Calu3 (cell line): ENCODE data around the gene PLA1A. TPM values are rescaled to one million over a fixed set of nuclear protein-coding genes. Genes with fewer than 3 reads are reported as not detected.

Source experiments
- BruUV-seq: library from RNA; stranded (reverse); fragments of 400-500 nt; replicated peaks from 2 replicates; lab custom pipeline; 2021; lab: Mats Ljungman, UMichigan
- CTCF ChIA-PET: fragments of 300-600 bp; sonication (Branson Sonifier 250); formaldehyde crosslinking; loops from one replicate; lab custom pipeline; 2022; ENCODE audit warnings: antibody characterized with exemption; lab: Charles Lee
- DNase-seq: peaks from one replicate; pipeline ENCODE4 v3.0.0; 2022
- H3K27ac Mint-ChIP-seq: one replicate; pipeline ENCODE4 v1.8.0; 2022; ENCODE audit warnings: mixed read lengths; ENCODE audit not compliant: unreplicated experiment
- H3K27me3 Mint-ChIP-seq: one replicate; pipeline ENCODE4 v1.8.0; 2022; ENCODE audit warnings: mixed read lengths; ENCODE audit not compliant: unreplicated experiment
- H3K36me3 Mint-ChIP-seq: one replicate; pipeline ENCODE4 v1.8.0; 2022; ENCODE audit warnings: mild to moderate bottlenecking, moderate library complexity, mixed read lengths; ENCODE audit not compliant: insufficient read depth, unreplicated experiment
- H3K4me1 Mint-ChIP-seq: one replicate; pipeline ENCODE4 v1.8.0; 2022; ENCODE audit warnings: mild to moderate bottlenecking, low read depth, mixed read lengths; ENCODE audit not compliant: unreplicated experiment
- H3K4me3 Mint-ChIP-seq: one replicate; pipeline ENCODE4 v1.8.0; 2022; ENCODE audit warnings: mild to moderate bottlenecking, low read depth, moderate library complexity, mixed read lengths; ENCODE audit not compliant: unreplicated experiment
- H3K9me3 Mint-ChIP-seq: one replicate; pipeline ENCODE4 v1.8.0; 2022; ENCODE audit warnings: low read depth, mixed read lengths; ENCODE audit not compliant: unreplicated experiment
- intact Hi-C: fragments of 100-400 bp; cut with micrococcal nuclease; formaldehyde crosslinking; loops from one replicate; pipeline ENCODE4 v1.10.0; 2022; ENCODE audit not compliant: unreplicated experiment
- total RNA-seq: library from RNA; stranded (reverse); gene quantifications from 2 replicates; pipeline ENCODE4 v1.2.3, GENCODE V29; 2022
- TF ChIP-seq, protein P1 (sequence below): fragments of 200-600 bp; IDR thresholded peaks from one replicate; pipeline ENCODE4 v1.8.0; 2022; ENCODE audit warnings: antibody characterized with exemption; ENCODE audit not compliant: unreplicated experiment

Gene PLA1A
- total RNA-seq, 1 experiment from 2014 or later: 0.99 TPM

DNA sequence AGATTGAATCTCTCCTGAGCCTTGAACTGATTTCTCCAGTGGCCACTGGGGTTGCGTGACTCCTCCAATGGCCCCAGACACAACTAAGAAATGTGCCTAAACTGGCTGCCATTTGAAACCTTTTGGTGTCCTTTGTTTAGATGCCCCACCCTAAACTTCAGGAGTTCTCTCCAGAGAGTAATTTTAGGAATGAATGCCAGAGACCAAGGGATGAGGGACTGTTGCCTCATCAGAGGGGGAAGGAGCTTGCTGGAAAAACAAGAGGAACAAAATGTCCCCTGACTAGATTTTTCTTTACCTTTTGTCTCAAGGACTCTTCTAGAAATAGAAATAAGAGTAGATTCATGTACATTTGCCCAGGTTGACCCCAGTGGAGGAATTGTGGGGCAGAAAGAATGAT is 26.5 kb upstream of the PLA1A start:
- no peak for DNase-seq
- no TSS peak for BruUV-seq
- CTCF ChIA-PET: no interaction called here
- TF ChIP-seq, protein P1, sequence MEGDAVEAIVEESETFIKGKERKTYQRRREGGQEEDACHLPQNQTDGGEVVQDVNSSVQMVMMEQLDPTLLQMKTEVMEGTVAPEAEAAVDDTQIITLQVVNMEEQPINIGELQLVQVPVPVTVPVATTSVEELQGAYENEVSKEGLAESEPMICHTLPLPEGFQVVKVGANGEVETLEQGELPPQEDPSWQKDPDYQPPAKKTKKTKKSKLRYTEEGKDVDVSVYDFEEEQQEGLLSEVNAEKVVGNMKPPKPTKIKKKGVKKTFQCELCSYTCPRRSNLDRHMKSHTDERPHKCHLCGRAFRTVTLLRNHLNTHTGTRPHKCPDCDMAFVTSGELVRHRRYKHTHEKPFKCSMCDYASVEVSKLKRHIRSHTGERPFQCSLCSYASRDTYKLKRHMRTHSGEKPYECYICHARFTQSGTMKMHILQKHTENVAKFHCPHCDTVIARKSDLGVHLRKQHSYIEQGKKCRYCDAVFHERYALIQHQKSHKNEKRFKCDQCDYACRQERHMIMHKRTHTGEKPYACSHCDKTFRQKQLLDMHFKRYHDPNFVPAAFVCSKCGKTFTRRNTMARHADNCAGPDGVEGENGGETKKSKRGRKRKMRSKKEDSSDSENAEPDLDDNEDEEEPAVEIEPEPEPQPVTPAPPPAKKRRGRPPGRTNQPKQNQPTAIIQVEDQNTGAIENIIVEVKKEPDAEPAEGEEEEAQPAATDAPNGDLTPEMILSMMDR: no peak
- no peak overlapping the region for H3K4me3 Mint-ChIP-seq
- H3K4me1 Mint-ChIP-seq: peaks cover 11% of the 10 kb centered on the region
- no peaks in the 10 kb centered on the region for H3K9me3 Mint-ChIP-seq
- H3K36me3 Mint-ChIP-seq: no peaks in the 10 kb centered on the region
- H3K27ac Mint-ChIP-seq: no peak overlapping the region
- intact Hi-C loops: no loop called here
- peaks cover 20% of the 10 kb centered on the region for H3K27me3 Mint-ChIP-seq

DNA sequence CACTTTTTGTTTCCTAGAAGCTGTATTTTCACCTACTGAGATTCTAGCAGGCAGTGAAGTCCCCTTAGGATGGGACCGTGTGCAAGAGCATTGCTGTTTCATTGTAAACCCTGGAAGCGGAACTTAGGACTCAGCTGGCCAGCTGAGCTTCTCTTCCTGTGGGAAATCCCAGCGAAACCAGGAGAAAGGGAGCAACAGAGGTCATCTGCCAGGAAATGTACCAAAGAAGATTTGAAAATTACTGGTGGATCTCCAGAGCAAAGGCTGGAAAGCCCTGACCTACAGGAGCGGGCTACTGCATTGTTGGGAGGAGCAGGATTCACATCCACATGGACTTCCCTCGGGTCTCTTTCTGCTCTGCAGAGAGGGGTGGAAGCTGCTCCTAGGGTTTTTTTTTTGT is 26.0 kb upstream of the PLA1A start:
- Mint-ChIP-seq H3K4me1 (peaks cover 11% of the 10 kb centered on the region), H3K27me3 (peaks cover 17% of the 10 kb centered on the region), H3K36me3 (no peaks in the 10 kb centered on the region), H3K27ac (no peak overlapping the region), H3K9me3 (no peaks in the 10 kb centered on the region), H3K4me3 (no peak overlapping the region)
- TF ChIP-seq, protein P1: no peak
- intact Hi-C loops: no loop called here
- CTCF ChIA-PET: no interaction called here
- BruUV-seq: no TSS peak
- DNase-seq: no peak

DNA sequence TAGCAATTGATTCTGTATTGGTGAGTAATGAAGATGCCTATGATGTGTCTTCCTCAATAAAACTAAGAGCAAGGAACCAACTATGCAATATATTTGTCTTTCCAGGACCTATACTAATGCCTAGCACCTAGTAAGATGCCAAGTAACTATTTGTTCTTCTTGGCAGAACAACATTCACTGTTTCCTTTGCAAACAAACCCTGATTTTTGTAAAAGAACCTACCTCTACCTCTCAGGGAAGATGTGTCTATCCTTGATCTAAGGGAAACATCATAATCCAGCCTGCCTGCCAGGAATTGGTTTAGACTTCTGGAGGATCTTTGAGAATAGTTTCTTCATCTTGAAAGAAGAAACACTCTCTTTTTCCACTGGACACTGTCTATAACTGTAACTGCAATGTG is 22.2 kb upstream of the PLA1A start:
- intact Hi-C loops: no loop called here
- H3K27me3 Mint-ChIP-seq: no peaks in the 10 kb centered on the region
- DNase-seq: no peak
- no peaks in the 10 kb centered on the region for H3K9me3 Mint-ChIP-seq
- H3K4me3 Mint-ChIP-seq: no peak overlapping the region
- TF ChIP-seq, protein P1: no peak
- BruUV-seq: no TSS peak
- H3K4me1 Mint-ChIP-seq: no peaks in the 10 kb centered on the region
- H3K36me3 Mint-ChIP-seq: peaks cover 10% of the 10 kb centered on the region
- no peak overlapping the region for H3K27ac Mint-ChIP-seq
- CTCF ChIA-PET: no interaction called here

DNA sequence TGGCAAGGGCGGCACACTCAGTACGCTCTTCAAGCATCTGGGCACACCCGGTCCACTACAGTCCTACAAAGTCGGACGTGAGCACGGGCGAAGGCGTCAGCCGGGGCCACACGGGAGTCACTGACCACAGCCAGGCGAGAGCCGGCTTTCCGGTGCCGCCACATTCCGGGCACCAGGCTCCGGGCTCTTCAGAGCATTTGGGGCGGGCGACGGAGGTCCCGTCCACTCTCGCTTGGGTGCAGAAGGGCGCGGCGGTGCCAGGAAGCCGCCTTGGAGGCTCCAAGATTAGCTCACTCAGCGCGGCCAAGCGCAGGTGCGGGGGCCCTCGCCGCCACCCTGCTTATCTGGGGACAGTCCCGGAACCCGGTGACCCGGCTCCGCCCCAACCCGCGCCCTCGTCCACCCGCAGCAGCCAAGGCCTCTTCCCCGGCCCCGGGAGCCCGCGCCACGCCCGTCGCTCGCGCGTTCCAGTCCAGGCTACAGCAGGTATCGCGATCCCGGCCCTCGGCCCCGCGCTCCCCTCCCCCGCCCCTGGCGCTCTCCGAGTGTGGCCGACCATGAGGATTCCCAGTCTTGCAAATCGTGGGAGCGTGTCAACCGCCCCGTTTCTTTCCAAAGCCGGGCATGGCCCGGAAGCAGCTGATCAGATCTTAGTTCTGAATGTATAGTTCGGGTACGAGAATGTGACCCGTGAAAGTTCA is 18.2 kb upstream of the PLA1A start, which contains the start of gene ADPRH:
ADPRH (plus strand) TSS at position 127 of the 701 bp plus-strand sequence. CDS start 2,678 bp downstream, outside the sequence.
- Mint-ChIP-seq H3K4me3 (peak within 1 kb of the TSS; percentile 76), H3K27me3 (no peaks in the 10 kb centered on the region), H3K36me3 (peaks cover 10% of the 10 kb centered on the region), H3K9me3 (no peaks in the 10 kb centered on the region), H3K4me1 (no peaks in the 10 kb centered on the region), H3K27ac (no peak within 1 kb of the TSS)
- no TSS peak for BruUV-seq
- CTCF ChIA-PET: no interaction called here
- intact Hi-C loops: no loop called here
- TF ChIP-seq, protein P1: no peak
- peak; percentile 70 for DNase-seq
